ENCODE data around the gene PPRC1.
"Not testable (repeated sequence)": the region's sequence is repeated elsewhere in the genome, so short reads cannot be mapped to it uniquely, and the experiment has no call there.

PPRC1 gene

GRCh38 chr10:102172288-102172687 is 39.4 kb downstream of the PPRC1 start:
- DNase-seq (ENCODE audit: low read depth, low spot score), result no peak
- POLR2A ChIA-PET, result no interaction called here
- no peak overlapping the region for H3K4me3 ChIP-seq (ENCODE audit: low read depth, low read length)
- TF ChIP-seq CTCF (IDR thresholded peaks at IDR 0.05; ENCODE audit: insufficient read depth, low read length, missing control alignments), result no peak
- CTCF ChIA-PET, result interaction anchor here (0.6 to 8.4 kb wide), 5 partner anchors 12 to 250 kb away, joined by 3 to 92 read pairs (median 3); partner anchors contain the start of genes ELOVL3 and NFKB2

- ChIA-PET CTCF (interaction anchor here (1.3 to 2.9 kb wide), 2 partner anchors 177 to 224 kb away, joined by 8 to 11 read pairs; no protein-coding TSS in a partner anchor), POLR2A (no interaction called here)
- H3K4me3 ChIP-seq (ENCODE audit: low read depth, low read length), result no peak overlapping the region
- no peak for TF ChIP-seq CTCF (IDR thresholded peaks at IDR 0.05; ENCODE audit: insufficient read depth, low read length, missing control alignments)
- peak; percentile 47 for DNase-seq (ENCODE audit: low read depth, low spot score)
Measured at GRCh38 chr10:102175415-102175814, 42.6 kb downstream of the PPRC1 start.

GRCh38 chr10:102184606-102185005 is 51.8 kb downstream of the PPRC1 start:
- ChIA-PET CTCF (interaction anchor here (0.7 to 1.0 kb wide), 3 partner anchors 10 to 209 kb away, joined by 3 read pairs; no protein-coding TSS in a partner anchor), POLR2A (no interaction called here)
- TF ChIP-seq CTCF (IDR thresholded peaks at IDR 0.05; ENCODE audit: insufficient read depth, low read length, missing control alignments), result no peak
- no peak for DNase-seq (ENCODE audit: low read depth, low spot score)
- H3K4me3 ChIP-seq (ENCODE audit: low read depth, low read length), result no peak overlapping the region

GRCh38 chr10:102185272-102185671 is 52.4 kb downstream of the PPRC1 start:
- CTCF ChIA-PET, result interaction anchor here (0.7 to 1.0 kb wide), 3 partner anchors 11 to 208 kb away, joined by 3 read pairs; no protein-coding TSS in a partner anchor
- POLR2A ChIA-PET, result no interaction called here
- no peak for DNase-seq (ENCODE audit: low read depth, low spot score)
- TF ChIP-seq CTCF (IDR thresholded peaks at IDR 0.05; ENCODE audit: insufficient read depth, low read length, missing control alignments), result no peak
- H3K4me3 ChIP-seq (ENCODE audit: low read depth, low read length), result no peak overlapping the region

- CTCF ChIA-PET, result interaction anchor here (2.6 kb wide), 1 partner anchor 16 kb away, joined by 17 read pairs; no protein-coding TSS in a partner anchor
- TF ChIP-seq CTCF (IDR thresholded peaks at IDR 0.05; ENCODE audit: insufficient read depth, low read length, missing control alignments), result no peak
- no peak overlapping the region for H3K4me3 ChIP-seq (ENCODE audit: low read depth, low read length)
- POLR2A ChIA-PET, result no interaction called here
- DNase-seq (ENCODE audit: low read depth, low spot score), result no peak
Measured at GRCh38 chr10:102185811-102186527, 53.1 kb downstream of the PPRC1 start.

GRCh38 chr10:102188298-102188940 is 55.6 kb downstream of the PPRC1 start:
- no peak for DNase-seq (ENCODE audit: low read depth, low spot score)
- ChIA-PET CTCF (interaction anchor here (1.1 to 2.9 kb wide), 6 partner anchors 18 to 212 kb away, joined by 3 to 17 read pairs (median 4); partner anchors contain the start of gene ELOVL3), POLR2A (no interaction called here)
- no peak for TF ChIP-seq CTCF (IDR thresholded peaks at IDR 0.05; ENCODE audit: insufficient read depth, low read length, missing control alignments)
- no peak overlapping the region for H3K4me3 ChIP-seq (ENCODE audit: low read depth, low read length)

GRCh38 chr10:102188941-102189898 is 56.4 kb downstream of the PPRC1 start:
- POLR2A ChIA-PET; DNase-seq (ENCODE audit: low read depth, low spot score); H3K4me3 ChIP-seq (ENCODE audit: low read depth, low read length): not testable (repeated sequence)
- CTCF ChIA-PET, result interaction anchor here (1.0 to 2.9 kb wide), 5 partner anchors 20 to 163 kb away, joined by 3 to 10 read pairs (median 4); partner anchors contain the start of gene ELOVL3

Data from AG04449 (cell line).